Stimulated activated CD8-positive, alpha-beta memory T cell treated with anti-CD3 and anti-CD28 coated beads, Interleukin-12 subunit alpha, Interleukin-12 subunit beta, amount 100 ng/mL, for 24 hours (primary cell): ENCODE data around the gene SETD1B.
"Not testable (repeated sequence)": the region's sequence is repeated elsewhere in the genome, so short reads cannot be mapped to it uniquely, and the experiment has no call there.

ENCODE experiments used
- DNase-seq: peaks from one replicate; pipeline ENCODE4 v3.0.0-alpha.2; 2020; ENCODE audit errors: extremely low read depth

The SETD1B gene

DNA sequence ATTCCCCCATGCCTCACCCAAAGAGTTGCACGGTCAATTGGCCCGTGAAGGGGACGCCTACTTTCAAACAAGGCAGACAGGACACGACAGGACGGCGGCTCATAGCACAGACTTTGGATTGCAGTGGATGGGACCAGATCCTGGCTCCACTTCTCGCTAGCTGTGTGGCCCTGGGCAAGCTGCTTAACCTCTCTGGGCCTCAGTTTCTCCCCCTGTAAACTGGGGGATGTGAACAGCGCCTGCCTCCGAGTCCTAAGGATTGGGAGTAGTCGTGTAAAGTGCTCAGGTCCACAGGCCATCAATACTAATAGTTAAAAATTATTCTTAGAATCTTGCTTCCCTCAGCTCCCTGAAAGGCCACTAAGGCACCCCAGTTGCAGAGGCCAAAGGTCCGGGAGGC is 23.4 kb upstream of the SETD1B start:
- DNase-seq = no peak

- DNase-seq = no peak
These were observed 22.3 kb upstream of the SETD1B start for GRCh38 chr12:121781484-121781997.

DNA sequence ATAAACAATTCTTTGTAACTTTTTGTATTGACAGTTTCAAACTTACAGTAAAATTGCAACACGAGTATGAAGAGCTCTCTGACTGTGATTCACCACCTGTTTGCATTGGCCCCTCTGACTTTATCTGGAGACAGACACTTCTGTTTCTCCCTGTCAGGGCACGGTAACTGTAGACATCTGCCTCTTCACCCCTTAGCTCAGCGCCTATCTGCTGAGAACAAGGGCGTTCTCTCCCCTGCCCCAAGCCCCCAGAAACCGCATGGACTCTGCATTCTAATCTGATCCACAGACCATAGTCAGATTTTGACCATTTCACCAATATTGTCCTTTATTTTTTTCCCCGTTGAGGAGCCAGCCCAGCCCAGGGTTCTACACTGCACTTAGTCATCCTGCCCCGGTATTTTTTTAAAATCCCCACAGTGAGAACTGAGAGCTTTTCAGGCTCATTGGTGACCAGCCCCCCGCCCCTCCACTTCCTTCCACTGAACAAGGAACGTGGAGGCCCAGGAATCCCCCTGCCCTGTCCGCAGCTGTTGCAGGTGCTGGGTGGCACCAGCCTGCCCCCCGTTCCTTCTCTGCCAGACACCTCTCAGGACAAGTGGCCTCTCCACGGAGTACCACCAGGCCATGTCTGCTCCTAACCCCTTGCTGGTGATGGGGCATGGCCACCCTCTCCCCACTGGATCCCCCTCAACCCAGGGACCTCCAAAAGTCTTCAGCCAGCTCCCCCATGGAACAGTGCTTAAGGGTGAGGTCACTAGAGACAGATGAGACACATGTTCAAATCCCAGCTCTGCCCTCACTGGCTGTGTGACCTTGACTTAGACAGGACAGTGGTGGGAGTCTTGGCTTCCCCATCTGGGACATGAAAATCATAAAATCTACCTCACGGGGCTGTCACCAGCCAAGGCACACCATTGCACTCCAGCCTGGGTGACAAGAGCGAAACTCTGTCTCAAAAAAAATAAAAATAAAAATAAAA is 21.5 kb upstream of the SETD1B start:
- DNase-seq = no peak

- no peak for DNase-seq
These were observed 20.0 kb upstream of the SETD1B start for GRCh38 chr12:121783766-121784165.

GRCh38 chr12:121784460-121784859 is 19.3 kb upstream of the SETD1B start:
- DNase-seq = no peak

- no peak for DNase-seq
These were observed 17.4 kb upstream of the SETD1B start for GRCh38 chr12:121786440-121786825.

GRCh38 chr12:121787063-121788025 is 16.5 kb upstream of the SETD1B start:
- no peak for DNase-seq

GRCh38 chr12:121788176-121788818 is 15.5 kb upstream of the SETD1B start:
- DNase-seq = no peak

DNA sequence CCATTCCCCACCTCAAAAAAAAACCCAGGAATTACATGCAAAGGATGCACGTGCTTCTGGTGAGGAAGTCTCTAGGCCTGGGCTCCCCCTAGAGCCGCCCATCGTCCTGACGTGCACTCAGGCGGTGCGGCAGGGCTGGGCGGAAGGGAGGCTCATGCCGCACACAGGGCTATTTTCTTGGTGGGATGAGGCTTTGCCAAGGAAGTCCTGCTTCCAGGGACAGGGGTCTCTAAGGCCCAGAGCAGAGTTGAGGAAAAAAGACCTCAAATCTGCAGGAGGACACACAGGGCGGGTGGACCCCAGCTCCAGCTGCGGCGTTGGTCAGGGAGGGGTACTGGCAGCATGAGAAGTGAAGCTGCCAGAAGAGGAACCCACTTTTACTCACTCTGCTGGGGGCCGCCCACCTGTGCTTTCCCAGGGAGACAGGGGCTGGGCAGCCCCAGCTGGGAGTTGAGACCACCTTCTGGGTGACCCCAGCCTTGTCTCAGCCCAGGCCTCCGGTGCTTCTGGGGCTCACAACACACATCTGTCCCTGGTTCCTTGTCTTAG is 14.5 kb upstream of the SETD1B start:
- no peak for DNase-seq

GRCh38 chr12:121789800-121790728 is 13.7 kb upstream of the SETD1B start:
- peak; percentile 84 for DNase-seq

- not testable (repeated sequence) for DNase-seq
These were observed 13.0 kb upstream of the SETD1B start for GRCh38 chr12:121790785-121791184.

DNA sequence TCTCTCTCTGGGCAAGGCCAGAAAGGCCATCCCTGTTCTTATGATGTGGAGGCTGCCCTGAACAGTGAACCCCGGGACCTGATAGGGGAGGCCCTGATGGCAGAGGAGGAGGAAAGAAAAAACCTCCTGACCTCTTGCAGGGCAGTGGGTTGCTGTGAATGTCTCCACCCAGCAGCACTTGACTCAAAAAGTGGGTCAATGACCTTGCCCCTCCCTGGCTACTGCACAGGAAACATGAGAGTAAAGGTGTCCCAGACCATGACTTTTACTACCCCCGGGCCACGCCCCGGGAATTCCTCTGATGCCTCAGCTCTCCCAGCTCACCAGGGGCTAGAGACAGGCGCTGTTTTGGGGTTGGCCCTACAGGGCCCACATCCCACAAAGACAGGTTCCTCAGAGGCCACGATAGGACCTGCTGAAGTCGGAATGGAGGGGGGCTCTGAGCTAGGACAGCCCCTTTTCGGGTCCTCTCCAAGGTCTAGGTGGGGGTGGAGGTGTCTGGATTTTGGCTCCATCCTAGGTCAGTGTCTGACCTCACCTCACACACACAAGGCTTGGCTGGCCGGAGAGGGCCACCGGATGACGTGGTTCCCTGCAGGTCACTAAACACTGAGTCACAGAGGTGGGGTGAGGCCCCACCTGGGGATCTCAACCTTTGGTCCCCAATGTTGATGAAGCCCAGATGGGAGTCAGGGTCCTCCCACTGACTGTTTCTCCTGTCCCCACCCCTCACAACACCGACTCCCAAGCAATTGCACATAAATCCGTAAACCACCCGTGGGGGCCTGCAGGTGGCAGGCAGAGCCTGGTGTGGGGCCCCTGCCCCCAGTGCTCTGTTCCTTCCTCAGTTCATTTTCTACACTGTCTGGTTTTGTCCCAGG is 11.9 kb upstream of the SETD1B start:
- no peak for DNase-seq

DNA sequence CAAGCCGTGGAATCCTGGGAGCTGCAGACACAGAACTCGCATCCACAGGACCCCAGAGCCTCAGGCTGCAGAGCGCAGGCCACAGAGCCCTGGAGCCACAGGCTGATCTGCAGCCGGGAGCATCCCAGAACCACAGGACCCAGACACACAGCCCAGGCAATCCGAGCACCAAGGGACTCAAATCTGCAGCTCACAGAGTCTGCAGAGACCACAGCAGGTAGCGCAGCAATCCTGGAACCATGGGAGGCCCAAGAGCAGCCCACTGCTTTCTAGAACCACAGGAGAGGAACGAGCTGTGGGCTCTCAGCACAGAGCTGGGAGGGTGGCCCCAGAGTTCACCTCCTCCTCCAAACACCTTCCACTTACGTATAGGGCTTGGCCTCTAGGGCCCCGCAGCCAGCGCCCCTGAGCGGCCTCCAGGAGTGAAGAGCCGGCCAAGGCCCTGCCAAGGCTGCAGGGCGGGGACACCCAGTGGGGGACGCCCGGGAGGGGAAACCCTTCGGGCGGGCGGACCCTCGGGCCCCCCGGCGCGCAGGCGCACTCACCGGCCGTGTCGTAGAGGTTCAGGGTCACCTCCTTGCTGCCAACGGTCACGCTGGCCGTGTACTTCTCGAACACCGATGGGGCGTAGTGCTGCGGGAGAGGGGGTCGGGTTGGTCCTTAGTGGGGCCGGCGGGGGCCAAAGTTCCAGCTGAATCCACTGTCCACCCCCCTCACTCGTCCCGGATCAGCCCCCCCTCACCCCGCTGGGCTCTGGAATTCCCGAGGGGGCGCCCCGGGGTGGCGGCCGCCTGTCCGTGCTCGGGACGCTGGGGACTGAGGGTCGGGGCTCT is 11.0 kb upstream of the SETD1B start:
- DNase-seq = no peak

- no peak for DNase-seq
These were observed 10.4 kb upstream of the SETD1B start, which contains the start of gene RHOF for GRCh38 chr12:121793440-121793837. Gene RHOF, minus strand, starts transcription at chr12:121793688. Its CDS starts 55 bp downstream, at chr12:121793633.

DNA sequence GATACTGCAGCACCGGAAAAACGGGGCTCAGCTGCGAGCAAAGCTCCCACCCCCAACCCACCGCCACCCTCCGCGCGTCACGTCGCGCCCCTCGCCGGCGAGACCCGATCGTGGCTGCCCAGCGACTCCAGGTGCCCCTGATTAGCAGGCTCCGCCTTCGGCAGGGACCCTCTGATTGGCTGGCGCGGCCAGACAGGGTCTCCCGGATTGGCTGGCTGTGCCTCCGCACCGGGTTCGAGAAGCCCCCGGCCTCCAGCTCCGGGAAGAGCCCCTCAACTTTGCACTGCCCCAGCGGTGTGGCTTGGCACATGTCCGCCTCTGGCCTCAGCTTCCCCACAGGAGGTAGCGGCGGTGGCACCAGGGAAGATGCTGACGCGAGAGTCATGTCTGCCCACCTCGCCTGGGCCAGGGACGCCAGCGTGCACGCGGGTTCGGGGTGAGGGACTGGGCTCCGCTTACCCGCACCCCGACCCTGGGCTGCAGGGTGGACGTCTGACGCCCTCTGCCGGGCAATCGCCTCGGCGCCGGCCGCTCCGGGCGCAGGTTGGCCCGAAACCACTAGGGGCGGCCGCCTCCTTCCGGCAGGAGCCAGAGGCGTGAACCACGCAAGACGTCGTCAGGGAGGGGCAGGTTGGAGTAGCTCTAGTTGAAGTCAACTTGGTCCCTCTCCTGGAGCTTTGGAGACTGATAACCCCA is 9.8 kb upstream of the SETD1B start:
- DNase-seq = peak; percentile 84

- DNase-seq = no peak
These were observed 9.2 kb upstream of the SETD1B start for GRCh38 chr12:121794534-121795033.
